Right atrium auricular region (tissue), 2 donors: ENCODE measurements around the gene DCLRE1C. TPM values are rescaled to one million over a fixed set of nuclear protein-coding genes. Genes with fewer than 3 reads are reported as not detected.

ENCODE experiments used
- DNase-seq: peaks from one replicate; pipeline ENCODE4 v3.0.0-alpha.2; 2019; ENCODE audit warnings: low spot score
- H3K27ac ChIP-seq, 2 donors: fragments of 200-600 bp; sonication (generic); 1 replicate in 1 of 2; 2 replicates in 1 of 2; pipeline ENCODE4 v1.5.1; 2016 to 2019
- H3K27me3 ChIP-seq, 2 donors: fragments of 200-600 bp; sonication (generic); one replicate each; pipeline versions ENCODE4 v1.5.1 to v1.6.0; 2017 to 2019
- H3K36me3 ChIP-seq: fragments of 200-600 bp; sonication (generic); one replicate; pipeline ENCODE4 v1.5.1; 2016
- H3K4me1 ChIP-seq, 2 donors: fragments of 200-600 bp; sonication (generic); one replicate each; pipeline versions ENCODE4 v1.5.1 to v1.6.0; 2017 to 2019
- H3K4me3 ChIP-seq, 2 donors: fragments of 200-600 bp; sonication (generic); 1 replicate in 1 of 2; 2 replicates in 1 of 2; pipeline ENCODE4 v1.5.1; 2017 to 2019; ENCODE audit warnings: mild to moderate bottlenecking in 1 of 2, moderate library complexity in 1 of 2
- H3K9me3 ChIP-seq, 2 donors: fragments of 200-600 bp; sonication (generic); one replicate each; pipeline ENCODE4 v1.5.1; 2019
- CTCF ChIP-seq, 2 donors: fragments of 200-600 bp; sonication (generic); IDR thresholded peaks; one replicate each; pipeline ENCODE4 v1.5.1; 2019; ENCODE audit warnings: antibody characterized with exemption in 2 of 2
- total RNA-seq, 2 donors: library from RNA; depleted of rRNA; stranded (reverse); fragments of >200 nt; gene quantifications; one replicate each; pipeline ENCODE4 v1.1.0, GENCODE V29; 2016

The DCLRE1C gene
- total RNA-seq, 2 donors from 2014 or later: 2.9 to 4.1 TPM

- H3K4me1 ChIP-seq: peaks cover 0 to 14% of the 10 kb centered on the region in 2 donors
- H3K27ac ChIP-seq: peak overlapping the region; percentile 93 to 95
- no peak for TF ChIP-seq CTCF (IDR thresholded peaks at IDR 0.05)
- peak overlapping the region; percentile 59 to 84 for H3K4me3 ChIP-seq
- no peaks in the 10 kb centered on the region for H3K36me3 ChIP-seq
- no peaks in the 10 kb centered on the region for H3K9me3 ChIP-seq
- DNase-seq: no peak
- no peaks in the 10 kb centered on the region for H3K27me3 ChIP-seq
Observed at GRCh38 chr10:14958872-14959220, 5.0 kb upstream of the DCLRE1C start.

- DNase-seq: no peak
- H3K27ac ChIP-seq: no peak overlapping the region
- no peaks in the 10 kb centered on the region for H3K9me3 ChIP-seq
- no peak for TF ChIP-seq CTCF (IDR thresholded peaks at IDR 0.05)
- H3K4me3 ChIP-seq: no peak overlapping the region
- no peaks in the 10 kb centered on the region for H3K36me3 ChIP-seq
- peaks cover 0 to 16% of the 10 kb centered on the region in 2 donors for H3K4me1 ChIP-seq
- no peaks in the 10 kb centered on the region for H3K27me3 ChIP-seq
Observed at GRCh38 chr10:14954934-14955333, 1.0 kb upstream of the DCLRE1C start.

- Histone ChIP-seq H3K36me3 (peaks cover 2% of the 10 kb centered on the region), H3K27me3 (no peaks in the 10 kb centered on the region), H3K9me3 (no peaks in the 10 kb centered on the region), H3K4me1 (peaks cover 0 to 16% of the 10 kb centered on the region in 2 donors), H3K27ac (peak overlapping the region; percentile 84 to 90), H3K4me3 (peak overlapping the region; percentile 61 to 76)
- TF ChIP-seq CTCF (IDR thresholded peaks at IDR 0.05): peak in 1 of 2 donors; percentile 45
- DNase-seq: peak; percentile 67
Observed at GRCh38 chr10:14953424-14954000, 384 bp downstream of the DCLRE1C start.

GRCh38 chr10:14952851-14953423 lies 959 bp downstream of the DCLRE1C start:
- no peak for DNase-seq
- Histone ChIP-seq H3K4me3 (peak overlapping the region; percentile 61 to 76), H3K36me3 (peaks cover 7% of the 10 kb centered on the region), H3K27ac (peak overlapping the region; percentile 84 to 90), H3K27me3 (no peaks in the 10 kb centered on the region), H3K4me1 (peaks cover 0 to 16% of the 10 kb centered on the region in 2 donors), H3K9me3 (no peaks in the 10 kb centered on the region)
- no peak for TF ChIP-seq CTCF (IDR thresholded peaks at IDR 0.05)

GRCh38 chr10:14949291-14949690 lies 4.6 kb downstream of the DCLRE1C start:
- Histone ChIP-seq H3K27me3 (no peaks in the 10 kb centered on the region), H3K27ac (no peak overlapping the region), H3K4me3 (no peak overlapping the region), H3K4me1 (peaks cover 0 to 9% of the 10 kb centered on the region in 2 donors), H3K36me3 (peaks cover 34% of the 10 kb centered on the region), H3K9me3 (no peaks in the 10 kb centered on the region)
- no peak for TF ChIP-seq CTCF (IDR thresholded peaks at IDR 0.05)
- DNase-seq: no peak

- Histone ChIP-seq H3K4me3 (no peak overlapping the region), H3K9me3 (no peaks in the 10 kb centered on the region), H3K27ac (no peak overlapping the region), H3K4me1 (no peaks in the 10 kb centered on the region), H3K27me3 (no peaks in the 10 kb centered on the region), H3K36me3 (peaks cover 43% of the 10 kb centered on the region)
- no peak for TF ChIP-seq CTCF (IDR thresholded peaks at IDR 0.05)
- no peak for DNase-seq
Observed at GRCh38 chr10:14947268-14947667, 6.6 kb downstream of the DCLRE1C start.
